GM21786 (cell line): Measurements from ENCODE around the gene GBE1.
"Not testable (repeated sequence)": the region's sequence is repeated elsewhere in the genome, so short reads cannot be mapped to it uniquely, and the experiment has no call there.

Experiments used
- ATAC-seq: cut with Tn5 transposase; IDR thresholded peaks from one replicate; pipeline ENCODE4 v1.9.1; 2021; ENCODE audit not compliant: unreplicated experiment

The GBE1 gene

GRCh38 chr3:81753416-81754027 lies 7.9 kb downstream of the GBE1 start:
- ATAC-seq: no peak

DNA sequence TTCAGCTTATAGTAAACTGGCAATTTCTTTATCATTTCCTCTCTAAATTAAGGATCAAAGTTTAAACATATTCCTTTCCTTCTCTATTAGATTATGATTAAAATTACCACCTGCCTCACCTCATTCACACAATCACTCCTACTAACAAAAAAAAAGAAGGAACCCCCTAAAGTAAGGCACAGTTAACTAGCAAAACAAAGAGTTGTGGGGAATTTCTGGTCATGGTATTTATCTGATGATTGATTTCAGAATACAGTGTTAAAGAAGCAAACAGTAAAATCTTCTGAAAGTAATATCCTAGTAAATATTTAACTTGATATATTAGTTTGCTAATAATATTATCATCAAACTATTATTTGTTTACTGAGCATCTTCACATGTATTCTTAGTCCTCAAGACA lies 8.8 kb downstream of the GBE1 start:
- ATAC-seq: no peak

- ATAC-seq: no peak
Measured at GRCh38 chr3:81749265-81749664, 12.2 kb downstream of the GBE1 start.

DNA sequence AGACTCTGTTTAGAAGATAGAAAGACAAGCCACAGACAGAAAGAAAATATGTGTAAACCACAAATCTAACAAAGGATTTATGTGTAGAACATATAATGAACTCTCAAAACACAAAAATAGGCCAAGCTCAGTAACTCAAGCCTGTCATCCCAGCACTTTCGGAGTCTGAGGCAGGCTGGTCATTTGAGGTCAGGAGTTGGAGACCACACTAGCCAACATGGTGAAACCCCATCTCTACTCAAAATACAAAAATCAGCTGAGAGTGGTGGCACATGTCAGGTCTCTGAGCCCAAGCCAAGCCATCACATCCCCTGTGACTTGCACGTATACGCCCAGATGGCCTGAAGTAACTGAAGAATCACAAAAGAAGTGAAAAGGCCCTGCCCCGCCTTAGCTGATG lies 14.2 kb downstream of the GBE1 start:
- ATAC-seq: not testable (repeated sequence)

DNA sequence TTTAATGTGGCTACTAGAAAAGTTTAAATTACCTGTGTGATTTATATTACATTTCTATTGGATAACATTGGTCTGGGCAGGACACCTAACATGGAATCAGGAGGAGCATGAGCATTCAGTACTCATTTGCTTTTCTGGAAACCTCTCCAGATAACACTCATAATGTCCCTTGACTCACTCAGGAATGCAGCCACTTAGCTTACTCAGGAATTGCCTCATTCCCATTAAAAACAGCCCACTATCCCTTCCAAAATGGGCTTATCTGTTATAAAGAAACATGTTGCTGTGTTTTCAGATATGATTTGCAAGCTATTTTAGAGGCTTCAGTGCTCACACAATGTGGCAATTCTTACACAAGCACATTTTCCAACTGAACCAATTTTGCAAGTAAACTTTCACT lies 17.1 kb downstream of the GBE1 start:
- no peak for ATAC-seq

GRCh38 chr3:81743096-81744025 lies 18.1 kb downstream of the GBE1 start:
- ATAC-seq: no peak

DNA sequence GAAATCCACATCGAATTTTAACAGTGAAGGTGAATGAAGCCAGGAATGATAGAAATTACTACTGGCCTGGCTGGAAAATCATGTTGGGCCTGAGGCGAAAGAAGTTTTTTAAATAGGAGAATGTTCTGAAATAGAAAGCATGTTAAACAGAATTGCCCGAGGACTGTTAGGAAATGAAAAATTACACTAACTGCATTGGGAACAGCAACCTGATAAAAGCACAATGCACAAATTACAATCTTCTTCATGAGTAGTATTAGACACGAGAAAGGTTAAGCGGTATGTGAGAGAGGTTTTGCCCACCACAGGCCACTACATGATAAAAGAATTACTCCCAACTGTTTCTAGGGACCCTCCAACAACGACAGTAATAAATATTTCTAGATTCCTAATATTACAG lies 18.9 kb downstream of the GBE1 start:
- no peak for ATAC-seq

DNA sequence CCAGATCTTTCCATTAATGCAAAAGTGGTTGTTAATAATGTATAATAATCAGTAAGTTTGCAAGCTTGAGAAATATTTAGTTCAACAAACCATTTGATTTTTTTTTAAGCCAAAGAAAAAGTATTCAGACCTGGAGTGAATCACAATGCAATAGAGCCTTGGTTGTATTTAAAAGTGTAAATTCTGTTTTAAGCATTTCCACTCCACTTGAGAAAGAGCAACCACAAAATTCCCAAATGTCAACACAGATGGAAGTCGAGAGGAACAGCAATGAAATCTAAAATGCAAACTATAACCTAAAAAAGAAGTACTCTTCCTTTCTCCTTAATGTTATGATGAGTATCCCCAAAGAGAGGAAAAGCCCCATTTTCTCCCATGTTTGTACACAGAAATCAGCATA lies 20.2 kb downstream of the GBE1 start:
- ATAC-seq: no peak

DNA sequence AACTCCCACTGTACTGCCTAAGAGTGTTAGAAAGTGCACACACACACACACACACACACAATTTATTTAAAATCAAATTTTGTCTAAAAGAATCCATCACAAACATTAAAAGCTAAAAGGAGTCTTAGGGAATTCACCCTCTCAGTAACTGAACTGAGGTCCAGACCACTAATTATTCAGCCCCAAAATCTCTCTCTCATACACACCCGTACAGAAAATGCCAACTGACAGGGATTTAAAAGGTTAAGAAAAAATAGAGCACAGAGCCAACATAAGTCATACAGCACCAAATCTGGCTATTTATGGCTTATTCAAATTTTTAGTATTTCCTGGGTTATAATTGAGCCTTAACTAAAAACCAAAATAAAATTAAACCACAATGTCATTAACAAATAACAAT lies 20.7 kb downstream of the GBE1 start:
- ATAC-seq: no peak

- no peak for ATAC-seq
Measured at GRCh38 chr3:81735334-81735733, 26.1 kb downstream of the GBE1 start.

- ATAC-seq: no peak
Measured at GRCh38 chr3:81734742-81735141, 26.7 kb downstream of the GBE1 start.

- ATAC-seq: no peak
Measured at GRCh38 chr3:81732642-81733041, 28.8 kb downstream of the GBE1 start.

DNA sequence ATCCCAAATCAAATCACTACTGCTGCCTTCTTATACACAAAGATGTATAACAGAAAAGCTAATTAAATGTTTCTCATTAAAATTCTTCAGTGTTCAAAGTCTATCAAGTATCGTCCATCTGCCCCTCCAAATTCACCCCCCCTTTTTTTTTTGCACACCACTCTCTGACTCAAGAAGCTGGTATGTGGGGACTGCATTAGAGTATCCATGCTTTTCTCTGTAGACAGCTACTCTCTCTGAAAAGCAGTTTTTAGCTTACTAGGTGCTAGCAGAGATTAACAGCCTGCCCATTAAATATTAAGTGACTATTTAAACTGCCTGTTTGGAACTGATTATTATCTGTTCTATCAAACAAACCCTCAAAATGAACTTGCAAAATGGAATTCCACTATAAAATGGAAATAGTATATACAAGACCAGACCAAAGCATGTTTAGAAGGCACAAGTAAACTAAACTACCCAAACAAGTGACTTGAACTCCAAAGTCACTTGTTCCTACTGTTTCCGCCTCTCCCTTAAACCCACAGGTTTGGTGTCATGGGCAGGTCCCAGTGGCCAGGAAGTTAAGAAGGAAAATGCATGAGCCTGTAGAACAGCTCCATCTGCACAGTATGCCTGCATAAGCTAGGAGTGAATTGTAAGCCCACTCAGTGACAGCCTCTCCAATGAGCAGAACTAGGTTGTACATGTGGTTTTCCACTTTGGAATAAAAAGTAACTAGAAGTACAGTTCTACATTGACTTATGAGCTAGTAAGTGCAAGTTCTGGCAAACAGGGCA lies 32.5 kb downstream of the GBE1 start:
- ATAC-seq: no peak

DNA sequence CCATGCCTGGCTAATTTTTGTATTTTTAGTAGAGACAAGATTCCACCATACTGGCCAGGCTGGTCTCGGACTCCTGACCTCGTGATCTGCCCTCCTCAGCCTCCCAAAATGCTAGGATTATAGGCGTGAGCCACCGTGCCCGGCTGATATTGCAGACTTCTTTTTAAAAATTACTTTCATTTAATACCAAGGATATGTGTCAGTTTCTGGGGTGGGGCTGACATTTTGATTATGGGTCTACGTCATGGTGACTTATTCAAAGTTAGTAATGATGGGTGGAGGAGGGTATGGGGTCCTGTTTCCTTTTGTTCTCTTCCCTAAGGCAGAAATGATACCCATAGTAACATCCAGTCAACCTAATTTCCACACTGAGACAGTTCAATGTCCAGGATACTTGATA lies 34.7 kb downstream of the GBE1 start:
- ATAC-seq: no peak

DNA sequence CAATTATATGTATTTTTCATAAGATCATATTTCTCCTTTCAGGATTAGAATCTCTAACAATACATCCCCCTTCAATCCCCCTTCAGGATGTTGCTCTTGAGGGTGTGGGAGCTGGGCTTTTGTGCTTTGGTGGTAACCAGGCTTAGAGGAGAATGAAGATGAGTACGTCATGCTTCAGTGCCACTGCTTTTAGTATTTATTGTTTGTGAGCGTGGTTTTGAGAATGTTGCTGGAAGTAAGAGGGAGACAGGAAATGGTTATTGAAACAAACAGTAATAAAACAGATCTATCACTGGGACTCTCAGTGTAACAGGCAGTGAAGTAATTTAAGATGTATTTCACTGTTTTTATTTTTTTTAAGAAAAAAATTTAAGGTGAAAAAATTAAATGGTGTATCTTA lies 35.3 kb downstream of the GBE1 start:
- ATAC-seq: no peak

DNA sequence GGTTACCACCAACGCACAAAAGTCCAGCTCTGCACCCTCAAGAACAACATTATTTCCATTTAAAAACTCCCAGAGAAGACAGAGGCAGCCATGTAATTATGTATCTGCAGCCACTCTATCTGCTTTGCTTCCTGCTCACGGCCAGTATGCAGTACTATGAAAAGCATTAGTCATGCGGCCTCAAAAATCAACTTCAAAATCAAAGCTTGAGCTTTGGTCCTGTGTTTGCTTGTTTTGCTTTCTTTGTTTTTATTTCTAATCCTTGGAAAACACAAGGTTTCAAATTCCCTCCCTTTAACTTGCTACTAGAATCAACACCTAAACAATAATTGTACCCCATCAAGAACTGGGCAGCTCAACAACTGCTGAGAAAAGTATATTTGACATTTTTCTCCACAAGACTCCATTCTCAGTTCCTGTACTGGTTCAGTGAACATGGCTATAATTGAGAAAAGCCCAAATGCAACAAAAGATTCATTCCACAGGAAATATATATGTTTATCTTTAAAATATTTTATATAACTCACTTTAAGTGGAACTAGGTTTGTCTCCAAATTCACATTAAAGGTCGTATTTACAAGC lies 37.6 kb downstream of the GBE1 start:
- ATAC-seq: no peak

- ATAC-seq: no peak
Measured at GRCh38 chr3:81718311-81718710, 43.1 kb downstream of the GBE1 start.

GRCh38 chr3:81716870-81717509 lies 44.5 kb downstream of the GBE1 start:
- ATAC-seq: no peak

DNA sequence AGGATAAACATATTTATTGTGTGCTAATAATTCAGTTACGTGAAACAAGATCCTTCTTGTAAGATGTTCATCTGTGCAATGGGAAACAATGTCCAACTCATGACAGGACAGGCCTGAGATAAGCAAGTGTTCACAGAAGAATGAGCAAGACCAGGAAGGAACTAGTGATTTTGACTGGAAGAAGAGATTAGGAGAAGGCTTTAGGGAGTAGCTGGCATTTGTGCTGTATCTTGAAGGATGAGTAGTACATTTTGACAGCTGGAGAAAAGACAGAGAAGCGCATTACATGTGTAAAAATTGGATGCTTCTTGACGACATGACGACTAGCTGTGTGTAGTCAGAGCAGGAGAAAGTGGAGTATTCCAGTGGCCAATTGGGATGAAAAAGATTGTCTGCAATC lies 48.4 kb downstream of the GBE1 start:
- ATAC-seq: no peak

- ATAC-seq: no peak
Measured at GRCh38 chr3:81709606-81710005, 51.8 kb downstream of the GBE1 start.

- ATAC-seq: no peak
Measured at GRCh38 chr3:81707996-81708395, 53.4 kb downstream of the GBE1 start.
